H1 (cell line): ENCODE results near the gene ZNF597. TPM values are rescaled to one million over a fixed set of nuclear protein-coding genes. Genes with fewer than 3 reads are reported as not detected.
A peak's percentile ranks its signal among the peaks of the same experiment; 100 is the strongest.

Source experiments
- ASH2L ChIP-seq: fragments of 200-600, 300-600 bp; sonication (generic); IDR thresholded peaks from one replicate; pipeline ENCODE4 v1.7.1; 2017; ENCODE audit warnings: low read length
- BCL11A ChIP-seq, 2 experiments: IDR thresholded peaks; one replicate each; pipeline ENCODE4 v1.6.1; 2011; ENCODE audit warnings: low read depth in 2 of 2, low read length in 2 of 2, mild to moderate bottlenecking in 2 of 2
- CBX5 ChIP-seq: fragments of 300-800, 300-1000 bp; sonication (generic); IDR thresholded peaks from 2 replicates; pipeline ENCODE4 v1.7.1; 2016; ENCODE audit warnings: antibody characterized with exemption, low read length, low read depth
- CREB1 ChIP-seq: IDR thresholded peaks from 2 replicates; pipeline ENCODE4 v1.6.1; 2012; ENCODE audit warnings: inconsistent platforms
- E2F6 ChIP-seq: IDR thresholded peaks from 2 replicates; pipeline ENCODE4 v1.6.1; 2012; ENCODE audit warnings: inconsistent platforms
- EGR1 ChIP-seq: IDR thresholded peaks from 2 replicates; pipeline ENCODE4 v1.6.1; 2011; ENCODE audit warnings: low read depth, low read length, borderline replicate concordance
- EZH2 ChIP-seq: fragments of 200-600 bp; sonication (generic); IDR thresholded peaks from 2 replicates; pipeline ENCODE4 v1.7.1; 2012; ENCODE audit warnings: low read depth, mild to moderate bottlenecking, moderate library complexity, low read length, inconsistent platforms; ENCODE audit not compliant: severe bottlenecking
- FOSL1 ChIP-seq: IDR thresholded peaks from 2 replicates; pipeline ENCODE4 v1.6.1; 2011; ENCODE audit warnings: mild to moderate bottlenecking, low read depth, low read length, moderate library complexity; ENCODE audit not compliant: insufficient read depth
- GABPA ChIP-seq: IDR thresholded peaks from 2 replicates; pipeline ENCODE4 v1.6.1; 2011; ENCODE audit warnings: mild to moderate bottlenecking, low read length, moderate library complexity, borderline replicate concordance; ENCODE audit not compliant: insufficient read depth
- HDAC2 ChIP-seq, 2 experiments: fragments of 300-600 bp in 1 of 2; sonication (generic) in 1 of 2; IDR thresholded peaks; 2 replicates each; pipeline ENCODE4 v1.6.1; 2011 to 2012; ENCODE audit warnings: low read depth in 2 of 2, low read length in 2 of 2, mild to moderate bottlenecking in 2 of 2, moderate library complexity in 2 of 2, borderline replicate concordance in 1 of 2, inconsistent platforms in 1 of 2
- KDM1A ChIP-seq: fragments of 200-600, 300-600 bp; sonication (generic); IDR thresholded peaks from 2 replicates; pipeline ENCODE4 v1.7.1; 2016; ENCODE audit warnings: mild to moderate bottlenecking, low read length, borderline replicate concordance
- MAFK ChIP-seq: IDR thresholded peaks from 2 replicates; pipeline ENCODE4 v1.6.1; 2012; ENCODE audit warnings: low read depth, mild to moderate bottlenecking, improper control_type of control experiment, low read length
- NANOG ChIP-seq: IDR thresholded peaks from 2 replicates; pipeline ENCODE4 v1.6.1; 2011; ENCODE audit warnings: low read length, low read depth, mild to moderate bottlenecking, inconsistent platforms; ENCODE audit not compliant: insufficient read depth, poor library complexity, severe bottlenecking
- POLR2A ChIP-seq, 2 experiments: IDR thresholded peaks; 1 replicate in 1 of 2; 2 replicates in 1 of 2; pipeline ENCODE4 v1.6.1; 2011; ENCODE audit warnings: low read depth in 2 of 2, low read length in 2 of 2, mild to moderate bottlenecking in 2 of 2; ENCODE audit errors: control extremely low read depth in 1 of 2
- RFX5 ChIP-seq: IDR thresholded peaks from 2 replicates; pipeline ENCODE4 v1.6.1; 2011; ENCODE audit warnings: low read depth, low read length, improper control_type of control experiment, borderline replicate concordance
- RNF2 ChIP-seq: fragments of 200-900, 300-1000 bp; sonication (generic); IDR thresholded peaks from 2 replicates; pipeline ENCODE4 v1.7.1; 2016; ENCODE audit warnings: borderline replicate concordance, low read depth, mild to moderate bottlenecking, antibody characterized with exemption, low read length; ENCODE audit not compliant: poor library complexity, severe bottlenecking; ENCODE audit errors: missing control alignments
- SP2 ChIP-seq: IDR thresholded peaks from 2 replicates; pipeline ENCODE4 v1.6.1; 2012; ENCODE audit warnings: mild to moderate bottlenecking, low read length, inconsistent platforms
- SRF ChIP-seq: IDR thresholded peaks from 2 replicates; pipeline ENCODE4 v1.6.1; 2011; ENCODE audit warnings: mild to moderate bottlenecking, low read depth, low read length, moderate library complexity
- SUZ12 ChIP-seq: fragments of 200-600 bp; sonication (generic); IDR thresholded peaks from 2 replicates; pipeline ENCODE4 v1.6.1; 2012; ENCODE audit warnings: mild to moderate bottlenecking, inconsistent platforms, low read length, moderate library complexity, mixed read lengths
- TAF7 ChIP-seq: optimal IDR thresholded peaks from 2 replicates; pipeline ENCODE3; 2011; ENCODE audit warnings: low read depth, mild to moderate bottlenecking, inconsistent platforms, low read length, moderate library complexity, borderline replicate concordance
- TEAD4 ChIP-seq: IDR thresholded peaks from 2 replicates; pipeline ENCODE4 v1.6.1; 2012; ENCODE audit warnings: low read depth, low read length, inconsistent platforms, mixed read lengths
- USF2 ChIP-seq: IDR thresholded peaks from 2 replicates; pipeline ENCODE4 v1.6.1; 2011; ENCODE audit warnings: low read length, improper control_type of control experiment
- polyA plus RNA-seq, 7 experiments: library from polyadenylated mRNA; depleted of rRNA in 3 of 7; stranded (reverse) in 5 of 7; unstranded in 2 of 7; fragments of >200 nt in 5 of 7; fragments of 200-250 nt in 2 of 7; gene quantifications; 1 replicate in 5 of 7; 2 replicates in 1 of 7; 4 replicates in 1 of 7; pipeline versions ENCODE4 v1.2.1 to v1.2.3, GENCODE V29; 2011 to 2013; ENCODE audit warnings: missing spikeins in 2 of 7, mixed read lengths in 2 of 7
- total RNA-seq: library from RNA; stranded (reverse); fragmentation: NEBNext Ultra II Directional; extraction: Animal tissue kit (Norgen Biotek cat#: 25700); gene quantifications from 2 replicates; pipeline ENCODE4 v1.2.1, GENCODE V29; 2021

Gene ZNF597
- total and polyA plus RNA-seq, 2 of the 8 experiments (the other 6 are each of a cell fraction or from before 2014, with no cell fraction given) = 0.68 to 2.6 TPM

GRCh38 chr16:3457434-3458252 lies 14.3 kb upstream of the ZNF597 start (continued):
- peak; percentile 10 for TF ChIP-seq TAF7
- no peak for TF ChIP-seq NANOG
- peak; percentile 85 for TF ChIP-seq USF2
- no peak for TF ChIP-seq CBX5
- TF ChIP-seq E2F6 = peak; percentile 80
- no peak for TF ChIP-seq TEAD4
- no peak for TF ChIP-seq RNF2
- peak; percentile 35 for TF ChIP-seq CREB1
- TF ChIP-seq HDAC2 (IDR thresholded peaks at IDR 0.05; ENCODE audit: borderline replicate concordance in 1 of 2, low read depth in 2 of 2, low read length in 2 of 2) = no peak
- TF ChIP-seq EZH2 = no peak
- TF ChIP-seq BCL11A (IDR thresholded peaks at IDR 0.05; ENCODE audit: low read depth in 2 of 2, low read length in 2 of 2) = no peak
- TF ChIP-seq FOSL1 = peak; percentile 68; the same call in 1 of the 2 replicates
- no peak for TF ChIP-seq SUZ12
- no peak for TF ChIP-seq SRF
- no peak for TF ChIP-seq SP2
- TF ChIP-seq MAFK = no peak
- peak; percentile 60 for TF ChIP-seq ASH2L
- TF ChIP-seq POLR2A (IDR thresholded peaks at IDR 0.05; ENCODE audit: control extremely low read depth in 1 of 2, low read depth in 2 of 2, low read length in 2 of 2) = peak; percentile 88 to 91
- TF ChIP-seq EGR1 = peak; percentile 87
- TF ChIP-seq KDM1A = no peak
- TF ChIP-seq RFX5 = no peak
- TF ChIP-seq GABPA = peak; percentile 70; the same call in 1 of the 2 replicates
